ENCODE data around the gene TMEM272.

TMEM272 gene

GRCh38 chr13:51849145-51850101 lies 4.4 kb upstream of the TMEM272 start:
- DNase-seq, result no peak

GRCh38 chr13:51848674-51849073 lies 3.7 kb upstream of the TMEM272 start:
- DNase-seq, result no peak

GRCh38 chr13:51846756-51847155 lies 1.8 kb upstream of the TMEM272 start:
- no peak for DNase-seq

- no peak for DNase-seq
Measured at GRCh38 chr13:51845574-51846318, 769 bp upstream of the TMEM272 start.

GRCh38 chr13:51843529-51843928 lies 1.4 kb downstream of the TMEM272 start:
- DNase-seq, result no peak

- no peak for DNase-seq
Measured at GRCh38 chr13:51841732-51842131, 3.2 kb downstream of the TMEM272 start.

- no peak for DNase-seq
Measured at GRCh38 chr13:51840917-51841316, 4.1 kb downstream of the TMEM272 start.

GRCh38 chr13:51839711-51840540 lies 5.1 kb downstream of the TMEM272 start:
- no peak for DNase-seq

- no peak for DNase-seq
Measured at GRCh38 chr13:51838240-51838846, 6.6 kb downstream of the TMEM272 start.

- no peak for DNase-seq
Measured at GRCh38 chr13:51837016-51837415, 8.0 kb downstream of the TMEM272 start.

- no peak for DNase-seq
Measured at GRCh38 chr13:51834581-51835171, 10.3 kb downstream of the TMEM272 start.

- no peak for DNase-seq
Measured at GRCh38 chr13:51833980-51834379, 11.0 kb downstream of the TMEM272 start.

- peak; percentile 63 for DNase-seq
Measured at GRCh38 chr13:51832471-51833152, 12.4 kb downstream of the TMEM272 start.

GRCh38 chr13:51831519-51831918 lies 13.5 kb downstream of the TMEM272 start:
- DNase-seq, result no peak

GRCh38 chr13:51829568-51829899 lies 15.4 kb downstream of the TMEM272 start:
- DNase-seq, result no peak

GRCh38 chr13:51828730-51829567 lies 16.0 kb downstream of the TMEM272 start:
- DNase-seq, result no peak

GRCh38 chr13:51827254-51827653 lies 17.7 kb downstream of the TMEM272 start:
- DNase-seq, result no peak

GRCh38 chr13:51826606-51827005 lies 18.4 kb downstream of the TMEM272 start:
- no peak for DNase-seq

GRCh38 chr13:51825681-51826254 lies 19.2 kb downstream of the TMEM272 start:
- no peak for DNase-seq

GRCh38 chr13:51825165-51825592 lies 19.8 kb downstream of the TMEM272 start:
- DNase-seq, result no peak

Measured in CD4-positive, alpha-beta T cell treated with Interferon gamma for 1 hour (primary cell).